Hematopoietic multipotent progenitor cell treated with erythropoietin and hydrocortisone succinate and interleukin-3 and kit ligand, for 4 days (in vitro differentiated cells): Measurements from ENCODE around the gene ZCWPW1.
"Not testable (repeated sequence)": the region's sequence is repeated elsewhere in the genome, so short reads cannot be mapped to it uniquely, and the experiment has no call there.

Experiments used
- DNase-seq: peaks from one replicate; pipeline ENCODE4 v3.0.0-alpha.2; 2015

Gene ZCWPW1

GRCh38 chr7:100398239-100398638 lies 30.3 kb downstream of the ZCWPW1 start:
- no peak for DNase-seq

DNA sequence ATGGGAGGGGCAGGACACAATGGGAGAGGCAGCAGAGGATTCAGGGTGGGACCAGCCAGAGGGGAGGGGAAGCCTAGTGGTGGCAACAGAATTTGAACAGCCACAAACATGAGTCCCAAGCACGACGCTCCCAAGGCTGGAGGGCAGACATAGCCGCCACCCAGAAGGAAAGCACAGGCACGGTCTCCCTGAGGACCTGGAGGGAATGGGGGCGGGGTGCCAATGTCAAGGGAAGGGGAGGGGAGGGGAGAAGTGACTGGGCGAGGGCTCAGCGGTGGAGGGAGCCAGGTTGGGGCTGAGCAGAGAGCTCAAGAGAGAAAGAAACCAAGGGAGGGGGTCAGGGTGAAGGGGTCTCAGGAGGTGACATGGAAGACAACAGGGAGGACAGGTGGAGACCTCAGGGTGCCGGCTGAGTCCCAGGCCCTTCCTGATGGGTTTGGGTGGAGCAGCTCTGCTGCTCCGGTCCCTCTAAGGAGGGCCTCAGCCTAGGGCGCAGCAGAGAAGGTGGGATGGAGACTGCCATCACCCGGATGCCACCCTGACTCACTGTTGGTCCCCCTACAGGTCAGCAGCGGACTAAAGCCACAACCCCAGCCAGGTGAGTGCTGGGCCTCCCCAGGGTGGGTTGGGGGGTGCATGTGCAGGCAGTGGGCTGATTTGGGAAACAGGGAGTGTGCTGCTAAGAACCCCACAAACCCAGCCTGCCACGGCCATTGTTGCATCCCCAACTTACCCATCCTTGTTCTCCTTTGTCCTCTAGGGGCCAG lies 31.0 kb downstream of the ZCWPW1 start:
- no peak for DNase-seq

DNA sequence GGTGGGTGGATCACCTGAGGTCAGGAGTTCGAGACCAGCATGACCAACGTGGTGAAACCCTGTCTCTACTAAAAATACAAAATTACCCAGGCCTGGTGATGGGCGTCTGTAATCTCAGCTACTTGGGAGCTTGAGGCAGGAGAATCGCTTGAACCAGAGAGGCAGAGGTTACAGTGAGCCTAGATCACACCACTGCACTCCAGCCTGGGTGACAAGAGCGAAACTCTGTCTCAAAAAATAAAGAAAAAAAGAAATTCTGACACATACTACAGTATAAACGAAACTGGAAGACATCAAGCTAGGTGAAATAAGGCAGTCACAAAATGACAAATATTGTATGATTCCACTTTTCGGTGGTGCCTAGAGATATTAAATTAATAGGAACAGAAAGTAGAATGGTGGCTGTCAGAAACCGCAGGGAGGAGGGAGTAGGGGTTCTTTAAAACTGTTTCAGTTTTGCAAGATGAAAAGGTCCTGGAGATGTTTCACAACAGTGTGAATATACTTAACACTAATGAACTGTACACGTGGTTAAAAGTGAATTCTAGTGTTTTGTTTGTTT lies 32.0 kb downstream of the ZCWPW1 start:
- DNase-seq, result peak; percentile 46

DNA sequence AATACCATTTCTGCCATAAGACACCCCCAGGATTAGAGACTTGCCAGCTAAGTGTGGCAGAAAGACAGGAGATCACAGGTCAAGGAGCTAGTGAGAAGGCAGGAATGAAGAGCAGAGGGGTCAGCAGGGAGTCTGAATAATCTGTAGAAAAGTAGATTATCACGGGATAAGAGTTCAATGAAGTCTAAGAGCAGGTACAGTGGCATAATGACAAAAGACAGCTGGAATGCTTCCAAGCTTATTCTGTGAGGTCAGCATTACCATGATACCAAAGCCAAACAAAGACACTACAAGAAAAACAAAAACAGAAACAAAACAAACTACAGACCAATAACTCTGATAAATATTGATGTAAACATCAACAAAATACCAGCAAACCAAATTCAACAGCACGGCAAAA lies 34.4 kb downstream of the ZCWPW1 start:
- DNase-seq, result no peak

GRCh38 chr7:100393233-100393905 lies 35.1 kb downstream of the ZCWPW1 start:
- DNase-seq, result no peak

DNA sequence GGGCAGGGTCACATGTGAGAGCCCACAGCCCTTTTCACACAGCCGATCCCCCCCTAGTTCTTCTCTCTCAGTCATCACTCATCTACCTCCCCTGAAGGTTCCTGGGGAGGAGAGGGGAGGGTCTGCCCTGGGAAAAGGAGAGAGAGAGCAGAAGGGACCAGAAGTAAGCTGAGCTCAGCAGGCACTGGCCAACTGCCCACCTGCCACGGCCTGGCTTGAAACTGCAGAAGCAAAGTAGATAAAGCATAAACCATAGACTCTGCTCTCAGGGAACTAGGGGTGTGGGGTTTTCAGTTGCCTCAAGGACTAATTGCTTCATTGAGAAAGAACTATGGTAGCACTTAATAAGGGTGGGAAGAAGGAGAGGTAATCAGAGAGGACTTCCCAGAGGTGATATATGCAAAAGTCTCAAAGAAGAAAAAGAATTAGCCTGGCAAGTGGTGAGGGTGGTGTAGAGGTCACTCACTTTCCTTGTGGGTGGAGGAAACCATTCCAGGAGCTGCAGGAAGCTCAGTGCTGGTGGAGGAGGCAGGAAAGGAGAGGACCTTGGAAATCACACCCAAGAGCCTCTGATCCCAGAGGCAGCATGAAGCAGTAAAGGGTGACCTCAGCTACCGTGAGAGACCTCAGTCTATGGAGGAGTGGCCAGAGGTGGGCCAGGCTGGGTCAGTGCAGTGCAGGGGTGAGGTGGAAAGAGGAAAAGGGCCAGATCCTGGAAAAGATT lies 38.1 kb downstream of the ZCWPW1 start:
- no peak for DNase-seq

GRCh38 chr7:100389437-100390088 lies 38.9 kb downstream of the ZCWPW1 start:
- DNase-seq, result no peak

GRCh38 chr7:100387695-100388094 lies 40.8 kb downstream of the ZCWPW1 start:
- DNase-seq, result no peak

DNA sequence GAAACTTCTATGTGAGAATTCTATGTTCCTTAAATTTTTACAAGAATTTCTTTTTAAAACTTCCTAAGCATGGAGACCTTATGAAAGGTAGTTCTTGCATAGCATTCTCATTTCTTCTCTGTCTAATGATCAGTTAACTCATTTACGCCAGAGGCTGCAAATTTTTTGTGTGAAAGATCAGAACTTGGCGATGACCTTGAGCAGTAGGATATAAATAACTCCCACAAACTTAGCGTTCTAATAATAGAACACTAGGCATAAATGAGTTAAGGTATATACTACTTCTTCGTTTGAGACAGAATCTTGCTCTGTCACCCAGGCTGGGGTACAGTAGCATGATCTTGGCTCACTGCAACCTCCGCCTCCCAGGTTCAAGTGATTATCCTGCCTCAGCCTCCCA lies 41.6 kb downstream of the ZCWPW1 start:
- DNase-seq, result no peak

GRCh38 chr7:100384628-100385294 lies 43.7 kb downstream of the ZCWPW1 start:
- no peak for DNase-seq

GRCh38 chr7:100382234-100382853 lies 46.2 kb downstream of the ZCWPW1 start:
- DNase-seq, result not testable (repeated sequence)

DNA sequence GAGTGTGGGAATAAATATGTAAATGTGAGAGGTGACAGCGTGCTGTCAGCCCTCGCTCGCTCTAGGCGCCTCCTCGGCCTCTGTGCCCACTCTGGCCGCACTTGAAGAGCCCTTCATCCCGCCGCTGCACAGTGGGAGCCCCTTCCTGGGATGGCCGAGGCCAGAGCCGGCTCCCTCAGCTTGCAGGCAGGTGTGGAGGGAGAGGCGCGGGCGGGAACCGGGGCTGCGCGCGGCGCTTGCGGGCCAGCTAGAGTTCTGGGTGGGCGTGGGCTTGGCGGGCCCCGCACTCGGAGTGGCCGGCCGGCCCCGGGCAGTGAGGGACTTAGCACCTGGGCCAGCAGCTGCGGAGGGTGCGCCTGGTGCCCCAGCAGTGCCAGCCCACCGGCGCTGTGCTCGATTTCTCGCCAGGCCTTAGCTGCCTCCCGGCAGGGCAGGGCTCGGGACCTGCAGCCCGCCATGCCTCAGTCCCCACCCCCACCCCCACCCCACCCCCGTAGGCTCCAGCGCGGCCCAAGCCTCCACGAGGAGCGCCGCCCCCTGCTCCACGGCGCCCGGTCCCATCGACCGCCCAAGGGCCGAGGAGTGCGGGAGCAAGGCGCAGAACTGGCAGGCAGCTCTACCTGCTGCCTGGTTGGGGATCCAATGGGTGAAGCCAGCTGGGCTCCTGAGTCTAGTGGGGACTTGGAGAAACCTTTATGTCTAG lies 46.8 kb downstream of the ZCWPW1 start:
- DNase-seq, result not testable (repeated sequence)

GRCh38 chr7:100380196-100380595 lies 48.3 kb downstream of the ZCWPW1 start:
- no peak for DNase-seq

GRCh38 chr7:100378114-100378755 lies 50.3 kb downstream of the ZCWPW1 start:
- DNase-seq, result no peak

GRCh38 chr7:100376066-100376465 lies 52.4 kb downstream of the ZCWPW1 start:
- no peak for DNase-seq

DNA sequence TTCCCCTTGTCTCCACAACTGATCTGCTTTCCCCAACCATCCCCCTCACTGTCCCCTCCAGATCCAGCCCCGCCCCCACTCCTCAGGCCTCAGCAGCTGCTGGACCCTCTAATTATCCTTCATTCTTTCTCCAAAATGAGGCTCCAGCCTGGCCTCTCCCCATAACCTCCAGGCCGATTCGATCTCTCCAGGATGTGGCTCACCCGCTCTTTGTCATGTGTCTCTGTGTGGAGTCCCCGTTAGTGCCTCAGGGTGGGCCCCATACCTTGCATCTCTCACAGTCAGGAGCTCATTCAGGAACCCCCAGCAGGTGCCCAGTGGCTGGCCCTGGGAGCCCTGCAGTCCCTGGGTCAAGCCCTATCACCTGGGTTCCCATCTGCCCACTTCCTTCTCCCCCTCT lies 53.9 kb downstream of the ZCWPW1 start:
- peak; percentile 44 for DNase-seq

DNA sequence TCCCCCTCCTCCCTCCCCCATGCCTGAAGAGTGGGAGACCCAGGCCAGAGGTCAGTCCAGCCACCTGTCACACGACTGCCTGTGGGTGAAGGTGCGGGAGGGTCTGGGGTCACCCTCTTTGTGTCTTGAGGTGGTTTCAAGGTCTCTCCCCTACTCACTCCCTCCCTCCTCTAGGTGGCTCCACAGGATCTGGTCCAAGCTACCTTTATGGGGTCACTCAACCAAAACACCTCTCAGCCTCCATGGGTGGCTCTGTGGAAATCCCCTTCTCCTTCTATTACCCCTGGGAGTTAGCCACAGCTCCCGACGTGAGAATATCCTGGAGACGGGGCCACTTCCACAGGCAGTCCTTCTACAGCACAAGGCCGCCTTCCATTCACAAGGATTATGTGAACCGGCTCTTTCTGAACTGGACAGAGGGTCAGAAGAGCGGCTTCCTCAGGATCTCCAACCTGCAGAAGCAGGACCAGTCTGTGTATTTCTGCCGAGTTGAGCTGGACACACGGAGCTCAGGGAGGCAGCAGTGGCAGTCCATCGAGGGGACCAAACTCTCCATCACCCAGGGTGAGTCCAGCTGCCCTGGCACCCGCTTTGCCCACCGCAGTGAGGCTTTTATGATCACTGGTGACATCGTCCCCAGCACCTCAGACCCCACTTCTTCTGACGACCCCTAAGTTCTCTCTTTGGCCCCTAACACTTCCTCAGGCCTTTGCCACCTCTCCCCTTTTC lies 54.5 kb downstream of the ZCWPW1 start:
- DNase-seq, result not testable (repeated sequence)

GRCh38 chr7:100373261-100373831 lies 55.2 kb downstream of the ZCWPW1 start, which contains the start of gene PILRA:
TSS of gene PILRA (plus strand) at chr7:100373487. CDS start at chr7:100373657, 170 bp downstream.
- DNase-seq, result peak; percentile 45

GRCh38 chr7:100372694-100373093 lies 55.8 kb downstream of the ZCWPW1 start:
- DNase-seq, result no peak
